Measurements from ENCODE around the gene PHF5A.
A peak's percentile ranks its signal among the peaks of the same experiment; 100 is the strongest.

PHF5A gene

GRCh38 chr22:41468381-41469217 lies at the start of gene PHF5A, which contains the start of gene ACO2:
PHF5A (minus strand) TSS chr22:41468692; CDS start chr22:41468653, 39 bp downstream.
ACO2 (plus strand) TSS chr22:41469117; CDS start chr22:41469147, 30 bp downstream.
- FAIRE-seq (peak; percentile 99), DNase-seq (ENCODE audit: insufficient read length, low spot score) (peak; percentile 90)

DNA sequence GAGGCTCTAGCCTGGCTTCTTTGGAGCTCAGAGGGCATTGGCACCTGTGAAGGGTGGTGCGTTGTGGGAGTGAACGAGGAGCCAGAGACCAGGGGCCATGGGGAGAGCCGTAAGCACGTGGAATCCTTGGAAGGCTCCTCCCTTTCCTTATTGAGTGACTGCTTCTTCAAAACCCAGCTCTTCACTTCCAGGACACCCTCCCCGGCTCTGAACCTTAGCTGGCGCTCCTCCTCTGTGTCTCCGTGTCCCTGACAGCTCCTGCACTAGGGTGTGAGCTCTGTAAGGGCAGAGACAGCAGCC lies 49.5 kb upstream of the PHF5A start:
- FAIRE-seq (no peak), DNase-seq (ENCODE audit: insufficient read length, low spot score) (no peak)

GRCh38 chr22:41517172-41518047 lies 48.9 kb upstream of the PHF5A start:
- peak; percentile 68 for FAIRE-seq

DNA sequence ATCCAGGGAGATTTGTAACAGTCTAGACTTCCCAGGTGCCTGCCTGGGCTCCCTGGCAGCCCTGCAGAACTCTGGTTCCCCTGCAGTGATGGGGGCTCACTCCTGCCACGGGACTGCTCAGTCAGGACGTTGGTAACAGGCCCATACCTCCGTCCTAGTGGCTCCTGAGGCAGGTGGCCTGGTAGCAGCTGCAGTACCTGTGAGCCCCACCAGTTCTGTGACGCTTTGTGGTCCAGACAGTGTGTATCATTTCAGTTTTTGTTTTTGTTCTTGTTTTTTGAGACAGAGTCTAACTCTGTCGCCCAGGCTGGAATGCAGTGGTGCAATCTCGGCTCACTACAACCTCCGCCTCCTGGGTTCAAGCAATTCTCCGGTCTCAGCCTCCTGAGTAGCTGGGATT lies 48.0 kb upstream of the PHF5A start:
- FAIRE-seq (no peak), DNase-seq (ENCODE audit: insufficient read length, low spot score) (no peak)

More at GRCh38 chr22:41517172-41518047, 48.9 kb upstream of the PHF5A start:
- peak; percentile 40 for DNase-seq (ENCODE audit: insufficient read length, low spot score)

- FAIRE-seq (no peak), DNase-seq (ENCODE audit: insufficient read length, low spot score) (no peak)
These were observed 44.9 kb upstream of the PHF5A start for GRCh38 chr22:41513391-41513790.

DNA sequence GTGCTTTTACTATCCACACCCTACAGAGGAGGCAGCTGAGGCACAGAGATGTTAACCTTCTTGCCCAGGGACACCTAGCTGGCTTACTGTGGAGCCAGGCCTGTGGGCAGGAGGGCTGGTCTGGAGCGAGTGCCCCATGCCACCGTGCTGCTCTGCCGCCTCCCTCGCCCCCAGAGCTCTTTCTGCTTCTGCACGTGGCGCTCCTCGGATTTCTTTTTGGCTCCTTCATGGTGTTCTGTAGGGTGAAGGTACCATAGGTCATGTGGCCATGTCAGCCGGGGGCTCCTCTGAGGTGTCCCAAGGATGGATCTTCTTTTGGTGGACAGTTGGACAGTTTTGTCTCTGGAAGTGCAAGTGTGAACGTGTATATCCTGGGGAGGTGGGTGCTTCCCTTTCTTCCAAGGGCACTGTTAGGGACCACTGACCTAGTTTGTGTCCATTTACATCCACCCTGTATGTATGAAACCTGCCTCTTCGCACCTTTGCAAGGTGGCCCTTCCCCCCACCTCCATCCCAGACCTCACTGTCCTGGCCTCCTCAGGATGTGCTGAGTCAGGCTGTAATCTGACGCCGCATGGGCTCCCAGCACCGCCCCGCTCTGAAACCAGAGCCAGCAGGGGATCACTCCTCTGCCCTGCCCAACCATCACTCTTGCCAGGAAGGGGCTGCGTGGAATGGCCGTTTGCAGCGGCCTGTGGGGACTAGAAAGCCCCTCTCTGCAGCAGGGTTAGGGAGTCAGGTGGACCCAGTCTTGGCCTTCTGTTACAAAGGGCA lies 44.1 kb upstream of the PHF5A start:
- no peak for FAIRE-seq

GRCh38 chr22:41511521-41511968 lies 43.1 kb upstream of the PHF5A start:
- DNase-seq (ENCODE audit: insufficient read length, low spot score) (no peak), FAIRE-seq (no peak)

More for the DNA sequence above, 44.1 kb upstream of the PHF5A start:
- no peak for DNase-seq (ENCODE audit: insufficient read length, low spot score)

GRCh38 chr22:41508770-41509170 lies 40.3 kb upstream of the PHF5A start:
- DNase-seq (ENCODE audit: insufficient read length, low spot score) (no peak), FAIRE-seq (no peak)

- DNase-seq (ENCODE audit: insufficient read length, low spot score) (no peak), FAIRE-seq (no peak)
These were observed 39.0 kb upstream of the PHF5A start for GRCh38 chr22:41507330-41508063.

DNA sequence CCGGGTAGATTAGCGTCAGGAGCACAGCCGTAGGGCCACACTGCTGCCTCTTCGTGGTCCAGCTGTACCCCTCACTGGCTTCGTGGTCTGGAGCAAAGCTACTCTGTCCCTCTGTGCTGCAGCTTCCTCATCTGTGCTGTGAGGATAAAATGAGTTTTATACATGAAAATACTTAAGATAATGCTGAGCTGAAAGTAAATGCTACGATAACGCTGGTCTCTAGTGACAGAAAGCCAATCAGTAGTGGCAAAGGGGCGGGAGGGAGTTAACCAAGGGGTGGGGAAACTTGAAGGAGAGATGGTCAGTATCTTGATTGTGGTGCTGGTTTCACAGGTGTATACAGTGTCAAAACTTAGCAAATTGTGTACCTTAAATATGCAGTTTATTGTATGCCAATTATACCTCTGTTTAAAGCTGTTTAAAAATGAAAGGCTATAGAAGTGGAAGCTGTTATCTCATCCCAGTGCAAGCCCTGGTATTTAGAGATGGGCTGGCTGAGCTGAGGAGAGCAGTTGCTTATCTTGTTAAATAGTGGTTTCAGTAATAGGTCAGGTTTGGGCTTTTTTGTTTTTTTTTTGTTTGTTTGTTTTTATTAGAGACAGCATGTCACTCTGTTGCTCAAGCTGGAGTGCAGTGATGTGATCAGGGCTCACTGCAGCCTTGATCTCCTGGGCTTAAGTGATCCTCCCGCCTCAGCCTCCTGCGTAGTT lies 37.2 kb upstream of the PHF5A start:
- FAIRE-seq (no peak), DNase-seq (ENCODE audit: insufficient read length, low spot score) (no peak)

DNA sequence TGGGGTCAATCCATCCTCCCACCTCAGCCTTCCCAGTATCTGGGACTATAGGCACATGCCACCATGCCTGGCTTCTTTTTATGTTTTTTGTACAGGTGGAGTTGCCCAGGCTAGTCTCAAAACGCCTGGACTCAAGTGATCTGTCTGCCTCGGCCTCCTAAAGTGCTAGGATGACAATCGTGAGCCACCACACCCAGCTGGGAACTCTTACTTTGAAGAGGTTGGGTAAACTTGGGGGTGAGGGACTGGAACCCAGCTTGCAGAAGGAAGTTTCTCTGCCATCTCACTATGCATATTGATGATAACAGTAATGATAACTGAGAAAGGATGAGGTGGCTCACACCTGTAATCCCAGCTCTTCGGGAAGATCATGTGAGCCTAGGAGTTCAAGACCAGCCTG lies 36.3 kb upstream of the PHF5A start:
- no peak for FAIRE-seq
- DNase-seq (ENCODE audit: insufficient read length, low spot score) = no peak

DNA sequence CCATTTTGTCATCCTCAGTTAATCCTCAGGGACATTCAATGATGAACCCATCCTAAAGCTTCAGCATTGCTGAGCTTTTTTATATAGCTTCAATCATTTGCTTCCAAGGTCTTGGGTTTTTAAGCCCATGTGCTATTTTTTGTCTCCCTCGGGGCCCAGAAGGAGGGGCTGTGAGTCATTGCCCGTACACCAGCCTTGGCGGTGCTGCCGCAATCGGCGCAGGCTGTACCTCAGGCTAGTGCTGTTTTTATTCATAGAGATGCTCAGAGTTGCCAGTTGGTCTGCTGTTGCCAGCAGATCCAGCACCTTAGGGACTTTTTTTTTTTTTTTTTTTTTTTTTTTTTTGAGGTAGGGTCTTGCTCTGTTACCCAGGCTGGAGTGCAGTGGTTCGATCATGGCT lies 35.9 kb upstream of the PHF5A start:
- FAIRE-seq (no peak), DNase-seq (ENCODE audit: insufficient read length, low spot score) (no peak)

DNA sequence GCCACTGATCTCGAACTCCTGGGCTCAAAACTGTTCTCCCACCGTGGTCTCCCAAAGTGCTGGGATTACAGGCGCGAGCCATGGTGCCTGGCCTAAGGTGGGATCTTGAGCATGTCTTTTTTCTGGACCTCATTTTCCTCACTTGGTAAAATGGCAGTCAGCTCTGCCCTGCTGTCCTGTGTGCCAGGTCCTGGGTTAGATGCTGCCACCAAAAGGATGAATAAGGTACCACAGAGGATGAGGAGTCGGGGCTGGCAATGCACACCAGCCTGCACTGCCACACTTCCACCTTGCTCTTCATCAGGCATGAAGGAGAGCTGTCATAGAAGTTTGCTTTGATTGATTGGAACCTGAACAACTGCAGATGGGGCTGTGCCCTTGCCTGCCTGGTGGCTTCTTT lies 32.7 kb upstream of the PHF5A start:
- peak; percentile 68 for FAIRE-seq

GRCh38 chr22:41500303-41500702 lies 31.8 kb upstream of the PHF5A start:
- no peak for FAIRE-seq

More for the DNA sequence above, 32.7 kb upstream of the PHF5A start:
- peak; percentile 49 for DNase-seq (ENCODE audit: insufficient read length, low spot score)

DNA sequence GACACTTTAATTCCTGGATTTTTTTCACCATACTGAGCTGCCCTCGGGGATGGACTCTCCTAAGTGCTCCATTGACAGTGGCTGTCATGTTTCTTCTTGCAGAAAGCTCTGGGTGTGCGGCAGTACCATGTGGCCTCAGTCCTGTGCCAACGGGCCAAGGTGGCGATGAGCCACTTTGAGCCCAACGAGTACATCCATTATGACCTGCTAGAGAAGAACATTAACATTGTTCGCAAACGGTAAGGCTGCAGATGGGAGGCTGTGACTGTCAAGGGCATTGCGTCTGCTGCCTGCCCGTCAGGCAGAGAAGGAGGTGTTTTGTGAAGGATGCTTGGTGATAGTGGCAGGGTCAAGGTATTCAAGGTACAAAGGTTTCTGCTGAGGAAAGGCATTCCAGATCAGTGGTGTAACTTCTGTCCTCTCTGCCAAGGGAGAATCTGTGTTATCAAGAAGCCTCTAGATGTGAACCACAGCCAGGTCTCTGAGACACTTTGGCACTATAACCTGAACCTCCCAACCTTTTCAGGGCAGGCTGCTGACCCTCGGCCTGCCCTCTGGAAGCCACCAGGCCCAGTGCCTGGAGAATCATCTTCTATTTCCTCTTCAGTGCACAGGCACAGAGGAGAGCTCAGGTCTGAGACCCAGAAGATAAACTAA lies 31.3 kb upstream of the PHF5A start:
- FAIRE-seq (no peak), DNase-seq (ENCODE audit: insufficient read length, low spot score) (no peak)

More at GRCh38 chr22:41500303-41500702, 31.8 kb upstream of the PHF5A start:
- no peak for DNase-seq (ENCODE audit: insufficient read length, low spot score)

GRCh38 chr22:41498303-41498835 lies 29.9 kb upstream of the PHF5A start:
- DNase-seq (ENCODE audit: insufficient read length, low spot score) (no peak), FAIRE-seq (no peak)

- FAIRE-seq = no peak
These were observed 23.0 kb upstream of the PHF5A start for GRCh38 chr22:41491374-41492100.

More at GRCh38 chr22:41491374-41492100, 23.0 kb upstream of the PHF5A start:
- DNase-seq (ENCODE audit: insufficient read length, low spot score) = no peak

Data from GM19239 (cell line).